ENCODE results near the gene MYLK2. TPM values are rescaled to one million over a fixed set of nuclear protein-coding genes. Genes with fewer than 3 reads are reported as not detected.
"Not testable (repeated sequence)": the region's sequence is repeated elsewhere in the genome, so short reads cannot be mapped to it uniquely, and the experiment has no call there.

MYLK2 gene
- total RNA-seq (2014; rRNA removed; shearing (Covaris generic)), result 3.0 and 3.4 TPM in 2 replicates

GRCh38 chr20:31819083-31819784 lies at the start of gene MYLK2:
Gene MYLK2, plus strand, starts transcription at chr20:31819356. Its CDS starts 225 bp downstream, at chr20:31819581.
- DNase-seq (ENCODE audit: low read depth), result no peak

GRCh38 chr20:31769681-31770080 lies 49.5 kb upstream of the MYLK2 start:
- no peak for DNase-seq (ENCODE audit: low read depth)

GRCh38 chr20:31770243-31770642 lies 48.9 kb upstream of the MYLK2 start:
- no peak for DNase-seq (ENCODE audit: low read depth)

- DNase-seq (ENCODE audit: low read depth), result no peak
These were observed 44.7 kb upstream of the MYLK2 start for GRCh38 chr20:31774408-31774807.

GRCh38 chr20:31780839-31781238 lies 38.3 kb upstream of the MYLK2 start:
- DNase-seq (ENCODE audit: low read depth), result no peak

GRCh38 chr20:31781945-31782344 lies 37.2 kb upstream of the MYLK2 start:
- no peak for DNase-seq (ENCODE audit: low read depth)

- DNase-seq (ENCODE audit: low read depth), result no peak
These were observed 34.7 kb upstream of the MYLK2 start for GRCh38 chr20:31784354-31785044.

GRCh38 chr20:31785089-31785488 lies 34.1 kb upstream of the MYLK2 start:
- no peak for DNase-seq (ENCODE audit: low read depth)

GRCh38 chr20:31788578-31788977 lies 30.6 kb upstream of the MYLK2 start:
- DNase-seq (ENCODE audit: low read depth), result no peak

- DNase-seq (ENCODE audit: low read depth), result no peak
These were observed 28.8 kb upstream of the MYLK2 start for GRCh38 chr20:31790401-31790800.

GRCh38 chr20:31797364-31797763 lies 21.8 kb upstream of the MYLK2 start:
- DNase-seq (ENCODE audit: low read depth), result no peak

- no peak for DNase-seq (ENCODE audit: low read depth)
These were observed 17.6 kb upstream of the MYLK2 start for GRCh38 chr20:31801508-31801907.

- DNase-seq (ENCODE audit: low read depth), result no peak
These were observed 15.4 kb upstream of the MYLK2 start for GRCh38 chr20:31803552-31804291.

- no peak for DNase-seq (ENCODE audit: low read depth)
These were observed 12.4 kb upstream of the MYLK2 start for GRCh38 chr20:31806564-31807355.

GRCh38 chr20:31808481-31808880 lies 10.7 kb upstream of the MYLK2 start:
- DNase-seq (ENCODE audit: low read depth), result no peak

GRCh38 chr20:31809661-31810060 lies 9.5 kb upstream of the MYLK2 start:
- DNase-seq (ENCODE audit: low read depth), result no peak

GRCh38 chr20:31811198-31811597 lies 8.0 kb upstream of the MYLK2 start:
- no peak for DNase-seq (ENCODE audit: low read depth)

- DNase-seq (ENCODE audit: low read depth), result peak; percentile 61
These were observed 7.1 kb upstream of the MYLK2 start for GRCh38 chr20:31811796-31812728.

GRCh38 chr20:31813611-31814010 lies 5.5 kb upstream of the MYLK2 start:
- DNase-seq (ENCODE audit: low read depth), result no peak

- not testable (repeated sequence) for DNase-seq (ENCODE audit: low read depth)
These were observed 5.0 kb upstream of the MYLK2 start for GRCh38 chr20:31814142-31814541.

Measured in Daoy (cell line).